ENCODE measurements around the gene RALGPS1.

GRCh38 chr9:127119320-127119709 is 204.7 kb downstream of the RALGPS1 start:
- no peak for TF ChIP-seq CTCF (IDR thresholded peaks at IDR 0.05; ENCODE audit: insufficient read depth, low read length)
- TF ChIP-seq POLR2AphosphoS5 (IDR thresholded peaks at IDR 0.05; ENCODE audit: low read depth) = no peak
- TF ChIP-seq, protein P1, sequence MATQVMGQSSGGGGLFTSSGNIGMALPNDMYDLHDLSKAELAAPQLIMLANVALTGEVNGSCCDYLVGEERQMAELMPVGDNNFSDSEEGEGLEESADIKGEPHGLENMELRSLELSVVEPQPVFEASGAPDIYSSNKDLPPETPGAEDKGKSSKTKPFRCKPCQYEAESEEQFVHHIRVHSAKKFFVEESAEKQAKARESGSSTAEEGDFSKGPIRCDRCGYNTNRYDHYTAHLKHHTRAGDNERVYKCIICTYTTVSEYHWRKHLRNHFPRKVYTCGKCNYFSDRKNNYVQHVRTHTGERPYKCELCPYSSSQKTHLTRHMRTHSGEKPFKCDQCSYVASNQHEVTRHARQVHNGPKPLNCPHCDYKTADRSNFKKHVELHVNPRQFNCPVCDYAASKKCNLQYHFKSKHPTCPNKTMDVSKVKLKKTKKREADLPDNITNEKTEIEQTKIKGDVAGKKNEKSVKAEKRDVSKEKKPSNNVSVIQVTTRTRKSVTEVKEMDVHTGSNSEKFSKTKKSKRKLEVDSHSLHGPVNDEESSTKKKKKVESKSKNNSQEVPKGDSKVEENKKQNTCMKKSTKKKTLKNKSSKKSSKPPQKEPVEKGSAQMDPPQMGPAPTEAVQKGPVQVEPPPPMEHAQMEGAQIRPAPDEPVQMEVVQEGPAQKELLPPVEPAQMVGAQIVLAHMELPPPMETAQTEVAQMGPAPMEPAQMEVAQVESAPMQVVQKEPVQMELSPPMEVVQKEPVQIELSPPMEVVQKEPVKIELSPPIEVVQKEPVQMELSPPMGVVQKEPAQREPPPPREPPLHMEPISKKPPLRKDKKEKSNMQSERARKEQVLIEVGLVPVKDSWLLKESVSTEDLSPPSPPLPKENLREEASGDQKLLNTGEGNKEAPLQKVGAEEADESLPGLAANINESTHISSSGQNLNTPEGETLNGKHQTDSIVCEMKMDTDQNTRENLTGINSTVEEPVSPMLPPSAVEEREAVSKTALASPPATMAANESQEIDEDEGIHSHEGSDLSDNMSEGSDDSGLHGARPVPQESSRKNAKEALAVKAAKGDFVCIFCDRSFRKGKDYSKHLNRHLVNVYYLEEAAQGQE (IDR thresholded peaks at IDR 0.05; ENCODE audit: insufficient replicate concordance, low read depth) = no peak
